Gastrocnemius medialis (tissue), 4 donors: Measurements from ENCODE around the gene SORCS1.

Source experiments
- CTCF ChIP-seq, 5 experiments: fragments of 450-650 bp in 3 of 5; fragments of 200-600 bp in 2 of 5; sonication (generic) in 2 of 5; IDR thresholded peaks in 4 of 5; conservative IDR thresholded peaks in 1 of 5; 1 replicate in 4 of 5; 2 replicates in 1 of 5; pipeline ENCODE4 v1.5.1; 2016 to 2019; ENCODE audit warnings: antibody characterized with exemption in 5 of 5, mild to moderate bottlenecking in 3 of 5, moderate library complexity in 3 of 5
- POLR2A ChIP-seq, 2 donors: fragments of 450-650 bp; IDR thresholded peaks; one replicate each; pipeline ENCODE4 v1.6.1; 2017; ENCODE audit warnings: antibody characterized with exemption in 2 of 2, mild to moderate bottlenecking in 2 of 2, moderate library complexity in 2 of 2

GRCh38 chr10:106765928-106766327, 398.6 kb downstream of the SORCS1 start:
- no peak for TF ChIP-seq CTCF (IDR thresholded peaks at IDR 0.05 in 4 of 5, conservative IDR thresholded peaks at IDR 0.05 in 1 of 5)
- TF ChIP-seq POLR2A (IDR thresholded peaks at IDR 0.05), result no peak
